Stimulated activated naive CD4-positive, alpha-beta T cell treated with Interleukin-2 at 50 U/mL for 16 hours (primary cell): Measurements from ENCODE around the gene DSCAM.

Experiments used
- DNase-seq: peaks from one replicate; lab custom pipeline; 2025; lab: John Stamatoyannopoulos, UW

DSCAM gene

GRCh38 chr21:40768056-40768455 is 78.9 kb downstream of the DSCAM start:
- DNase-seq: no peak

- DNase-seq: no peak
Measured at GRCh38 chr21:40766381-40766780, 80.6 kb downstream of the DSCAM start.

- DNase-seq: no peak
Measured at GRCh38 chr21:40765811-40766210, 81.1 kb downstream of the DSCAM start.

GRCh38 chr21:40760821-40761220 is 86.1 kb downstream of the DSCAM start:
- no peak for DNase-seq

GRCh38 chr21:40759061-40759460 is 87.9 kb downstream of the DSCAM start:
- no peak for DNase-seq

GRCh38 chr21:40757366-40757765 is 89.6 kb downstream of the DSCAM start:
- no peak for DNase-seq

GRCh38 chr21:40754466-40754865 is 92.5 kb downstream of the DSCAM start:
- DNase-seq: no peak

- DNase-seq: no peak
Measured at GRCh38 chr21:40753756-40754155, 93.2 kb downstream of the DSCAM start.

- no peak for DNase-seq
Measured at GRCh38 chr21:40752125-40752524, 94.8 kb downstream of the DSCAM start.

- no peak for DNase-seq
Measured at GRCh38 chr21:40751221-40751620, 95.7 kb downstream of the DSCAM start.

GRCh38 chr21:40736145-40736544 is 110.8 kb downstream of the DSCAM start:
- no peak for DNase-seq

GRCh38 chr21:40733024-40733397 is 113.9 kb downstream of the DSCAM start:
- no peak for DNase-seq

- DNase-seq: no peak
Measured at GRCh38 chr21:40732253-40733023, 114.5 kb downstream of the DSCAM start.

- no peak for DNase-seq
Measured at GRCh38 chr21:40731206-40731605, 115.8 kb downstream of the DSCAM start.

- no peak for DNase-seq
Measured at GRCh38 chr21:40730426-40730800, 116.5 kb downstream of the DSCAM start.

- DNase-seq: no peak
Measured at GRCh38 chr21:40729761-40730425, 117.1 kb downstream of the DSCAM start.

- DNase-seq: no peak
Measured at GRCh38 chr21:40723966-40724365, 123.0 kb downstream of the DSCAM start.

- DNase-seq: no peak
Measured at GRCh38 chr21:40723317-40723716, 123.6 kb downstream of the DSCAM start.

- DNase-seq: no peak
Measured at GRCh38 chr21:40719615-40720014, 127.3 kb downstream of the DSCAM start.

GRCh38 chr21:40717028-40717427 is 129.9 kb downstream of the DSCAM start:
- no peak for DNase-seq

GRCh38 chr21:40714536-40714935 is 132.4 kb downstream of the DSCAM start:
- no peak for DNase-seq

GRCh38 chr21:40707656-40708244 is 139.2 kb downstream of the DSCAM start:
- no peak for DNase-seq
